GM12878 (cell line): ENCODE measurements around the gene RBM19. TPM values are rescaled to one million over a fixed set of nuclear protein-coding genes. Genes with fewer than 3 reads are reported as not detected.

Experiments
- ATAC-seq: fragments of 200-7000 bp; cut with Tn5 transposase; 3 replicates; pipeline ENCODE4 v1.9.1; 2020; ENCODE audit warnings: mild to moderate bottlenecking, moderate library complexity
- BruUV-seq: library from RNA; stranded (reverse); fragments of 400-500 nt; replicated peaks from 2 replicates; lab custom pipeline; 2021; lab: Mats Ljungman, UMichigan
- CTCF ChIA-PET: fragments of 300-600 bp; sonication (Branson Sonifier 250); formaldehyde crosslinking; extraction: SDS; loops from one replicate; lab custom pipeline; 2021; ENCODE audit warnings: inconsistent platforms; lab: Yijun Ruan, JAX
- POLR2A ChIA-PET: fragments of 350-600 bp; formaldehyde crosslinking; extraction: SDS; loops from one replicate; lab custom pipeline; 2021; ENCODE audit warnings: inconsistent platforms; lab: Charles Lee
- RAD21 ChIA-PET: fragments of 300-600 bp; sonication (Branson Sonifier 250); formaldehyde crosslinking; loops from one replicate; lab custom pipeline; 2023; ENCODE audit warnings: antibody characterized with exemption; ENCODE audit not compliant: unreplicated experiment; lab: Charles Lee
- SMC1A ChIA-PET: fragments of 300-600 bp; sonication (Branson Sonifier 250); formaldehyde crosslinking; loops from one replicate; lab custom pipeline; 2023; ENCODE audit not compliant: unreplicated experiment, uncharacterized antibody; lab: Charles Lee
- DNase-seq: peaks from one replicate; pipeline ENCODE4 v3.0.0-alpha.2; 2011; ENCODE audit warnings: low read depth, low spot score
- FAIRE-seq: peaks from 3 replicates; lab custom pipeline; 2011; peaks lifted over from hg19 to GRCh38; lab: Jason Lieb, UNC
- H2AFZ ChIP-seq: 2 replicates; pipeline ENCODE4 v1.6.0; 2011; ENCODE audit warnings: low read depth, low read length, control low read depth; ENCODE audit not compliant: control insufficient read depth
- H3K27ac ChIP-seq: 2 replicates; pipeline ENCODE4 v1.5.1; 2011; ENCODE audit warnings: control low read depth; ENCODE audit not compliant: control insufficient read depth, insufficient read depth
- H3K27me3 ChIP-seq, 2 experiments: replicated peaks in 1 of 2; 2 replicates each; pipeline versions ENCODE4 v1.6.0 to v1.6.1; 2011; ENCODE audit warnings: low read length in 1 of 2; ENCODE audit not compliant: control insufficient read depth in 2 of 2, insufficient read depth in 2 of 2
- H3K36me3 ChIP-seq, 2 experiments: 2 replicates each; pipeline ENCODE4 v1.5.1; 2011; ENCODE audit warnings: low read length in 1 of 2; ENCODE audit not compliant: control insufficient read depth in 2 of 2, insufficient read depth in 2 of 2
- H3K4me1 ChIP-seq: 2 replicates; pipeline ENCODE4 v1.6.1; 2011; ENCODE audit warnings: mild to moderate bottlenecking, low read length, moderate library complexity, mixed read lengths; ENCODE audit not compliant: control insufficient read depth, insufficient read depth
- H3K4me2 ChIP-seq: 2 replicates; pipeline ENCODE4 v1.6.0; 2011; ENCODE audit warnings: control low read depth; ENCODE audit not compliant: control insufficient read depth, insufficient read depth
- H3K4me3 ChIP-seq: fragments of 200-600 bp; sonication (generic); 2 replicates; pipeline ENCODE4 v1.5.1; 2016
- H3K79me2 ChIP-seq: 2 replicates; pipeline ENCODE4 v1.6.0; 2011; ENCODE audit warnings: low read length; ENCODE audit not compliant: control insufficient read depth, insufficient read depth
- H3K9ac ChIP-seq: 2 replicates; pipeline ENCODE4 v1.8.0; 2011; ENCODE audit warnings: low read length, control low read depth, mixed read lengths; ENCODE audit not compliant: control insufficient read depth, insufficient read depth
- H3K9me3 ChIP-seq: replicated peaks from 3 replicates; pipeline ENCODE4 v1.5.1; 2011; ENCODE audit warnings: mild to moderate bottlenecking, low read length; ENCODE audit not compliant: control insufficient read depth, insufficient read depth
- H4K20me1 ChIP-seq: 2 replicates; pipeline ENCODE4 v1.6.0; 2011; ENCODE audit not compliant: control insufficient read depth, insufficient read depth
- CBX5 ChIP-seq: sonication (generic); IDR thresholded peaks from 2 replicates; pipeline ENCODE4 v1.6.1; 2016; ENCODE audit warnings: low read depth, moderate library complexity, mild to moderate bottlenecking, inconsistent platforms
- FOXK2 ChIP-seq: fragments of 450-650 bp; IDR thresholded peaks from 2 replicates; pipeline ENCODE4 v1.6.1; 2017; ENCODE audit warnings: mild to moderate bottlenecking, moderate library complexity
- HDAC6 ChIP-seq: fragments of 200-600 bp; sonication (generic); IDR thresholded peaks from one replicate; pipeline ENCODE4 v1.8.0; 2017; ENCODE audit warnings: antibody characterized with exemption; ENCODE audit not compliant: unreplicated experiment
- JUNB ChIP-seq: IDR thresholded peaks from 2 replicates; pipeline ENCODE4 v1.6.1; 2016; ENCODE audit warnings: antibody characterized with exemption, mild to moderate bottlenecking
- PRDM15 ChIP-seq: fragments of 450-650 bp; formaldehyde crosslinking; IDR thresholded peaks from 2 replicates; pipeline ENCODE4 v1.4.0; 2020; ENCODE audit warnings: mild to moderate bottlenecking, moderate library complexity
- RAD51 ChIP-seq: fragments of 450-650 bp; IDR thresholded peaks from 2 replicates; pipeline ENCODE4 v1.6.1; 2016; ENCODE audit warnings: moderate library complexity, mild to moderate bottlenecking, inconsistent platforms
- SMARCA5 ChIP-seq: fragments of 450-650 bp; IDR thresholded peaks from 2 replicates; pipeline ENCODE4 v1.6.1; 2017; ENCODE audit warnings: mild to moderate bottlenecking
- SPI1 ChIP-seq: IDR thresholded peaks from 2 replicates; pipeline ENCODE4 v1.6.1; 2011; ENCODE audit warnings: low read depth, mild to moderate bottlenecking, low read length, moderate library complexity, borderline replicate concordance; ENCODE audit not compliant: insufficient read depth
- STAT1 ChIP-seq: fragments of 450-650 bp; conservative IDR thresholded peaks from 2 replicates; pipeline ENCODE4 v1.6.1; 2014; ENCODE audit warnings: antibody characterized with exemption, mild to moderate bottlenecking
- YBX1 ChIP-seq: fragments of 450-650 bp; IDR thresholded peaks from 2 replicates; pipeline ENCODE4 v1.6.1; 2016; ENCODE audit warnings: antibody characterized with exemption
- ZBED1 ChIP-seq: IDR thresholded peaks from 2 replicates; pipeline ENCODE4 v1.6.1; 2016; ENCODE audit warnings: borderline replicate concordance
- ZBTB33 ChIP-seq: fragments of 450-650 bp; IDR thresholded peaks from 2 replicates; pipeline ENCODE4 v1.6.1; 2017; ENCODE audit warnings: mild to moderate bottlenecking
- ZNF384 ChIP-seq: IDR thresholded peaks from 2 replicates; pipeline ENCODE4 v1.6.1; 2012; ENCODE audit warnings: low read depth, mild to moderate bottlenecking, low read length, improper control_type of control experiment, borderline replicate concordance
- ZNF687 ChIP-seq: fragments of 450-650 bp; IDR thresholded peaks from 2 replicates; pipeline ENCODE4 v1.6.1; 2017; ENCODE audit warnings: mild to moderate bottlenecking, moderate library complexity
- ZZZ3 ChIP-seq: IDR thresholded peaks from 2 replicates; pipeline ENCODE4 v1.6.1; 2011; ENCODE audit warnings: low read depth; ENCODE audit not compliant: control insufficient read depth, insufficient read length
- WGBS: methylation state at CpG from one replicate; pipeline ENCODE4 v1.1.6; 2016; ENCODE audit warnings: low lambda C conversion rate; ENCODE audit not compliant: insufficient replicate concordance, insufficient coverage; ENCODE audit errors: missing lambda C conversion rate; 5-methylcytosine and 5-hydroxymethylcytosine counted together
- in situ Hi-C: fragments of 300-500 bp; cut with MboI; formaldehyde crosslinking; loops from 9 replicates; pipeline ENCODE4 v1.14.3; 2018; ENCODE audit warnings: mixed read lengths
- intact Hi-C: fragments of 100-400 bp; cut with micrococcal nuclease; formaldehyde crosslinking; loops from one replicate; pipeline ENCODE4 v1.14.2; 2022; ENCODE audit not compliant: unreplicated experiment
- polyA plus RNA-seq, 11 experiments: library from polyadenylated mRNA; depleted of rRNA in 4 of 11; unstranded in 6 of 11; stranded (reverse) in 5 of 11; fragments of >200 nt; fragmentation: Nextera tagmentation in 4 of 11; fragmentation: Illumina TruSeq in 1 of 11; extraction: Ambion mirVana in 4 of 11; extraction: Trizol in 1 of 11; gene quantifications; 1 replicate in 1 of 11; 2 replicates in 10 of 11; pipeline versions ENCODE4 v1.2.1 to v1.2.3, GENCODE V29; 2011 to 2016; ENCODE audit warnings: inconsistent platforms in 2 of 11, missing spikeins in 2 of 11, low read depth in 1 of 11
- total RNA-seq, 4 experiments: library from RNA; depleted of rRNA in 3 of 4; stranded (reverse); fragments of >200 nt in 3 of 4; fragmentation: Illumina TruSeq in 1 of 4; extraction: Trizol in 1 of 4; gene quantifications; 2 replicates each; pipeline versions ENCODE4 v1.2.1 to v1.2.3, GENCODE V29; 2013 to 2021

RBM19 gene
- total and polyA plus RNA-seq, 10 of the 15 experiments (the other 5 are each of a cell fraction or from before 2014, with no cell fraction given), result 4.2 to 42.9 (median 28.4) TPM

- TF ChIP-seq ZBTB33 (no peak), FOXK2 (no peak), SPI1 (no peak), ZZZ3 (no peak), STAT1 (no peak), JUNB (no peak), RAD51 (no peak), YBX1 (no peak), ZNF384 (no peak), SMARCA5 (no peak), HDAC6 (no peak), ZBED1 (no peak)
These were observed 130.2 kb downstream of the RBM19 start (continued) for GRCh38 chr12:113835896-113836295.

GRCh38 chr12:113835433-113835832 is 130.7 kb downstream of the RBM19 start:
- ChIA-PET RAD21 (no interaction called here), SMC1A (interaction anchor here (1.3 kb wide), 1 partner anchor 28 kb away, joined by 4 read pairs; no protein-coding TSS in a partner anchor), POLR2A (no interaction called here), CTCF (no interaction called here)
- DNase-seq (no peak), ATAC-seq (no peak), FAIRE-seq (no peak)
- intact Hi-C loops, result no loop called here
- WGBS, result 96% methylated on average over 16 of the region's 16 CpGs
- Histone ChIP-seq H3K4me3 (no peak overlapping the region), H3K27me3 (no peaks in the 10 kb centered on the region), H4K20me1 (no peaks in the 10 kb centered on the region), H3K9me3 (no peaks in the 10 kb centered on the region), H3K9ac (no peak overlapping the region), H2AFZ (no peak overlapping the region), H3K36me3 (peaks cover 0 to 1% of the 10 kb centered on the region in 2 experiments; a peak in 3 of 4 replicates), H3K79me2 (no peaks in the 10 kb centered on the region), H3K27ac (no peak overlapping the region), H3K4me2 (no peak overlapping the region), H3K4me1 (no peaks in the 10 kb centered on the region; the same call in 1 of the 2 replicates)
- no TSS peak for BruUV-seq
- in situ Hi-C loops, result no loop called here
- TF ChIP-seq SPI1 (no peak), CBX5 (no peak), ZBED1 (no peak), PRDM15 (no peak), ZNF687 (no peak)
